SK-N-SH treated with all-trans-retinoic acid at 6 μM for 48 hours (cell line): ENCODE measurements around the gene SCN1A.

Source experiments
- ATAC-seq: fragments of 200-7000 bp; cut with Tn5 transposase; 3 replicates; pipeline ENCODE4 v1.9.1; 2020; ENCODE audit warnings: mild to moderate bottlenecking, moderate library complexity
- ARNTL ChIP-seq: fragments of 450-650 bp; formaldehyde crosslinking; IDR thresholded peaks from 2 replicates; pipeline ENCODE4 v1.5.0; 2020; ENCODE audit warnings: low read depth, mild to moderate bottlenecking, moderate library complexity, borderline replicate concordance
- BACH2 ChIP-seq: fragments of 250-450 bp; sonication (Bioruptor Pico); IDR thresholded peaks from 2 replicates; pipeline ENCODE4 v1.9.0; 2021; ENCODE audit warnings: mild to moderate bottlenecking, borderline replicate concordance
- CSDC2 ChIP-seq: fragments of 250-450 bp; sonication (Bioruptor Pico); IDR thresholded peaks from 2 replicates; pipeline ENCODE4 v1.5.0; 2020; ENCODE audit warnings: mild to moderate bottlenecking, moderate library complexity
- ESRRG ChIP-seq: fragments of 250-450 bp; sonication (Bioruptor Pico); IDR thresholded peaks from 2 replicates; pipeline ENCODE4 v1.6.1; 2021; ENCODE audit warnings: mild to moderate bottlenecking
- GLIS3 ChIP-seq: fragments of 250-450 bp; sonication (Bioruptor Pico); IDR thresholded peaks from 2 replicates; pipeline ENCODE4 v1.5.0; 2020; ENCODE audit warnings: mild to moderate bottlenecking, moderate library complexity
- ISL1 ChIP-seq: fragments of 250-450 bp; sonication (Bioruptor Pico); IDR thresholded peaks from 2 replicates; pipeline ENCODE4 v2.1.2; 2022; ENCODE audit warnings: mild to moderate bottlenecking, moderate library complexity
- OSR1 ChIP-seq: fragments of 250-450 bp; sonication (Bioruptor Pico); IDR thresholded peaks from 2 replicates; pipeline ENCODE4 v1.8.0; 2022; ENCODE audit warnings: moderate library complexity, mild to moderate bottlenecking, inconsistent platforms
- PPARA ChIP-seq: fragments of 250-450 bp; sonication (Bioruptor Pico); IDR thresholded peaks from 2 replicates; pipeline ENCODE4 v1.5.0; 2020; ENCODE audit warnings: mild to moderate bottlenecking, borderline replicate concordance
- RARB ChIP-seq: fragments of 250-450 bp; sonication (Bioruptor Pico); IDR thresholded peaks from 2 replicates; pipeline ENCODE4 v1.8.0; 2021; ENCODE audit warnings: mild to moderate bottlenecking, moderate library complexity
- SNAI2 ChIP-seq: fragments of 250-450 bp; sonication (Bioruptor Pico); IDR thresholded peaks from 2 replicates; pipeline ENCODE4 v1.5.0; 2020; ENCODE audit warnings: mild to moderate bottlenecking, moderate library complexity
- TCF4 ChIP-seq: fragments of 250-450 bp; sonication (Bioruptor Pico); IDR thresholded peaks from 2 replicates; pipeline ENCODE4 v1.8.0; 2021; ENCODE audit warnings: mild to moderate bottlenecking, moderate library complexity, borderline replicate concordance
- TOX ChIP-seq: fragments of 250-450 bp; sonication (Bioruptor Pico); IDR thresholded peaks from 2 replicates; pipeline ENCODE4 v1.8.0; 2021; ENCODE audit warnings: mild to moderate bottlenecking, moderate library complexity, borderline replicate concordance
- ZC3H10 ChIP-seq: fragments of 250-450 bp; sonication (Bioruptor Pico); IDR thresholded peaks from 2 replicates; pipeline ENCODE4 v1.5.1; 2021; ENCODE audit warnings: mild to moderate bottlenecking, moderate library complexity
- ZFP3 ChIP-seq: fragments of 250-450 bp; sonication (Bioruptor Pico); IDR thresholded peaks from 2 replicates; pipeline ENCODE4 v1.5.0; 2020; ENCODE audit warnings: mild to moderate bottlenecking, moderate library complexity
- ZFP30 ChIP-seq: fragments of 450-650 bp; formaldehyde crosslinking; IDR thresholded peaks from 2 replicates; pipeline ENCODE4 v1.5.0; 2022; ENCODE audit warnings: mild to moderate bottlenecking, moderate library complexity
- ZNF565 ChIP-seq: fragments of 450-650 bp; formaldehyde crosslinking; conservative IDR thresholded peaks from 2 replicates; pipeline ENCODE4 v1.5.0; 2020; ENCODE audit warnings: low read depth, mild to moderate bottlenecking, moderate library complexity
- ZNF70 ChIP-seq: fragments of 450-650 bp; formaldehyde crosslinking; IDR thresholded peaks from 2 replicates; pipeline ENCODE4 v1.5.0; 2020; ENCODE audit warnings: mild to moderate bottlenecking, moderate library complexity
- ZNF8 ChIP-seq: fragments of 450-650 bp; formaldehyde crosslinking; IDR thresholded peaks from 2 replicates; pipeline ENCODE4 v1.5.0; 2020; ENCODE audit warnings: mild to moderate bottlenecking, moderate library complexity
- TF ChIP-seq, protein P1 (sequence below): fragments of 250-450 bp; sonication (Bioruptor Pico); IDR thresholded peaks from 2 replicates; pipeline ENCODE4 v1.5.1; 2021; ENCODE audit warnings: mild to moderate bottlenecking, moderate library complexity
- TF ChIP-seq, protein P2 (sequence below): fragments of 250-450 bp; sonication (Bioruptor Pico); IDR thresholded peaks from 2 replicates; pipeline ENCODE4 v1.8.0; 2021; ENCODE audit warnings: low read depth, mild to moderate bottlenecking, moderate library complexity, borderline replicate concordance
- TF ChIP-seq, protein P3 (sequence below): fragments of 250-450 bp; sonication (Bioruptor Pico); IDR thresholded peaks from 2 replicates; pipeline ENCODE4 v1.5.1; 2020; ENCODE audit warnings: low read depth, mild to moderate bottlenecking, moderate library complexity
- TF ChIP-seq, protein P4 (sequence below): fragments of 250-450 bp; sonication (Bioruptor Pico); IDR thresholded peaks from 2 replicates; pipeline ENCODE4 v1.8.0; 2020; ENCODE audit warnings: mild to moderate bottlenecking, moderate library complexity, borderline replicate concordance

Gene SCN1A

DNA sequence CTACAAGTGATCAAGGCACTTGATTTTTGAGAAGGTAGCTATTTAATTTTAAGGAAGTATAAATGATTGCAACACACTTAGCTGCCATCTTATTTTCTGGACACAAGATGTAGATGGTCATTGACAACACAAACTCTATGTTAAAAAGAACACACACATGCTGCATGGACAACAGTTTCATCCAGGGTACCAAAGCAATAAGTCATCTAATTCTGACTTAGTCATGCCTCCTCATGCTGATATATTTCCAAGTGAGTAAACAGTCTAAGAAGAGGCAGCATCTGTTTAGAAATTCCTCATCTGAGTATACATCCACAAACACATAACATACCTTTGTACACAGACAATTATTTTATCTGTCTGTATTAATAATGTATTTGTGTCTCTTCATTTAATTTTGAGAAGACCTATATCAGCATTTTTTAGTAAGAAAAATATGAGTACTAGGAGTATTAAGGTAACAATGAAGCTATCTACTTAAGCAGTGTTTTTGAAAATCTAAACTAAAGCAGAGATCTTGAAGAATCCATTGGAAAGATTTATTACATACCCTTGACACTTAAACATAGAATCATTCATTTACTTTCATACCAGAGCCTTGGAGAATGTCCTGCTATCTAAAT lies 84.9 kb downstream of the SCN1A start:
- ATAC-seq = no peak
- TF ChIP-seq ZNF8 (CRISPR knock-in tag) (no peak), TCF4 (no peak), BACH2 (CRISPR knock-in tag) (no peak), RARB (CRISPR knock-in tag) (no peak), ZFP30 (CRISPR knock-in tag) (no peak), ZNF70 (CRISPR knock-in tag) (no peak), ZNF565 (CRISPR knock-in tag) (no peak), PPARA (CRISPR knock-in tag) (no peak), ISL1 (CRISPR knock-in tag) (no peak), SNAI2 (no peak), GLIS3 (CRISPR knock-in tag) (no peak), ESRRG (CRISPR knock-in tag) (no peak)
- TF ChIP-seq, protein P1, sequence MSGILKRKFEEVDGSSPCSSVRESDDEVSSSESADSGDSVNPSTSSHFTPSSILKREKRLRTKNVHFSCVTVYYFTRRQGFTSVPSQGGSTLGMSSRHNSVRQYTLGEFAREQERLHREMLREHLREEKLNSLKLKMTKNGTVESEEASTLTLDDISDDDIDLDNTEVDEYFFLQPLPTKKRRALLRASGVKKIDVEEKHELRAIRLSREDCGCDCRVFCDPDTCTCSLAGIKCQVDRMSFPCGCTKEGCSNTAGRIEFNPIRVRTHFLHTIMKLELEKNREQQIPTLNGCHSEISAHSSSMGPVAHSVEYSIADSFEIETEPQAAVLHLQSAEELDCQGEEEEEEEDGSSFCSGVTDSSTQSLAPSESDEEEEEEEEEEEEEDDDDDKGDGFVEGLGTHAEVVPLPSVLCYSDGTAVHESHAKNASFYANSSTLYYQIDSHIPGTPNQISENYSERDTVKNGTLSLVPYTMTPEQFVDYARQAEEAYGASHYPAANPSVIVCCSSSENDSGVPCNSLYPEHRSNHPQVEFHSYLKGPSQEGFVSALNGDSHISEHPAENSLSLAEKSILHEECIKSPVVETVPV (CRISPR knock-in tag) = no peak

DNA sequence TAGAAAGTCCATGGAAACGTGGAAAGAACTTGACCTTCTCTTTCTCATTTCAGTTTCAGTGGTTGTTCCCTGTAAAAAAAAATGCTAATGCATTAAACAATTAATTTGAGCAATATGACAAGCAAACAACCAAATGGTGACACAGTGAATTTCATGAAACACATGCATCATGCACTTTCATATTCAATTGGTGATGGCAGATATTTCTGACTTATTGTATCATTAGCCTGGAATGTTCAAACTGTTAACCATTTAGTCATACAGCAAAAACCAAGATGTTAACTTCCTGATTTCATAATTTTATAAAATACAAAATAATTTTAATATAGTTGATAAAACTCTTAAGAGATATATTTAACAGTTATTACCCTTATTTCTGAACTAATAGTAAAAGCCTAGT lies 85.5 kb downstream of the SCN1A start:
- no peak for ATAC-seq
- no peak for TF ChIP-seq ISL1 (CRISPR knock-in tag)
- TF ChIP-seq ZFP30 (CRISPR knock-in tag) = no peak
- TF ChIP-seq, protein P1 (CRISPR knock-in tag) = no peak

DNA sequence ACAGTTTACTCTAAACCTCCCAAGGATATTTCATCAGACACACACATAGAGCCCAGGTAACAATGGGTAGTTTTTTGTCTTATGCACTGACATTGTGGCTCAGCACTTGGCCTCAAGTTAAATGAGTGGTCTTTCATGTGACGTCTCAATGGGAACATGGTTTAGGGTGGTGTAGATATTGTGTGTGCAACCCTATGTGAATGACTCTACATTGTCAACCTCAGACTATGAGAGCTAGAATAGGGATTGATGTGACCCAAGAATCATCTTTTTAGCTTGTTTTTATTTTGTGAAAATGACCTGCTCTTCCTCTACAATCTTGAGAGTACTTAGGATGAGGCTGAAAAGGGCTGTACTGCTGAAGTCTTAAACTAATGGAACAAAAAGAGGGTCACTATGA lies 86.2 kb downstream of the SCN1A start:
- TF ChIP-seq ZC3H10 (no peak), GLIS3 (CRISPR knock-in tag) (no peak), TOX (CRISPR knock-in tag) (no peak), ISL1 (CRISPR knock-in tag) (no peak), PPARA (CRISPR knock-in tag) (no peak), RARB (CRISPR knock-in tag) (no peak), ESRRG (CRISPR knock-in tag) (no peak), ZFP30 (CRISPR knock-in tag) (no peak), ARNTL (no peak), SNAI2 (no peak), TCF4 (no peak)
- TF ChIP-seq, protein P1 (CRISPR knock-in tag) = no peak
- TF ChIP-seq, all 23 proteins: peak for 0
- no peak for ATAC-seq

DNA sequence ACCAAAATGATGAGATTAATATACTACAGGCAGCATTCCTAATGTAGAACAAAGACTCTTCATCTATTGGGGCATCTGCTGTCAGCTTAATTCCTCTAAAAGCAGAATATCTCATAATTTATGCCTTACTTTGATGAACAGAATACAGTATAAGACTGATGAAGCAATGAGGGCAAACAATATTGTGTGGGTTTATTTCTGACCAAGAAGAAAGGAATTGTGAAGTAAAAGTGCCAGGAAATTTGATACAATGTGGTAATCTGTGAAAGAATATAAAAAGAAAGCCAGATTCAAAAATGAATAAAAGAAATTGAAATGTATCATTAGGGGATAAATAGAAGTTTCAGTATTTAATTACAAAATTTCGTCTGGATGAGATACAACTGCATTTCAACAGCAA lies 95.5 kb downstream of the SCN1A start:
- TF ChIP-seq CSDC2 (CRISPR knock-in tag) (no peak), ARNTL (no peak), ZFP30 (CRISPR knock-in tag) (no peak)
- ATAC-seq = no peak

DNA sequence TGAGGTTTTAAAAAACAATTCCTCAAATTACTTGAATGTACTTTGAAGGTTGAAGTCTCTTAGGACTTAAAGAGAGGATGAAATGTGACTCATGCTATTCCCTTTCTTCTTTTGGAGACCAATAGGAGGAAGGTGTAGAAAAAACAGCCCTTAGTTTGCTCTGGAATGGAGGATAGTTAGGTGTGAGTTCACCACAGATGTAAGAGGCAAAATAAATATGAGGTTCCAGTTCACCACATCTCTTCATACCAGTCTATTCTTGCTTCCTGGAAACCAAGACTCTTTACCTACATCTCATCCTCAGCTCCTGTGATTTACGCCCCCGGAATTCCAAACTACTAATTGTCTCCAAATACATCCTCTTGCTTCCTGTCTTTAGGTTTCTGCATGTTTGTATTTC lies 96.8 kb downstream of the SCN1A start:
- ATAC-seq = no peak
- TF ChIP-seq, protein P2, sequence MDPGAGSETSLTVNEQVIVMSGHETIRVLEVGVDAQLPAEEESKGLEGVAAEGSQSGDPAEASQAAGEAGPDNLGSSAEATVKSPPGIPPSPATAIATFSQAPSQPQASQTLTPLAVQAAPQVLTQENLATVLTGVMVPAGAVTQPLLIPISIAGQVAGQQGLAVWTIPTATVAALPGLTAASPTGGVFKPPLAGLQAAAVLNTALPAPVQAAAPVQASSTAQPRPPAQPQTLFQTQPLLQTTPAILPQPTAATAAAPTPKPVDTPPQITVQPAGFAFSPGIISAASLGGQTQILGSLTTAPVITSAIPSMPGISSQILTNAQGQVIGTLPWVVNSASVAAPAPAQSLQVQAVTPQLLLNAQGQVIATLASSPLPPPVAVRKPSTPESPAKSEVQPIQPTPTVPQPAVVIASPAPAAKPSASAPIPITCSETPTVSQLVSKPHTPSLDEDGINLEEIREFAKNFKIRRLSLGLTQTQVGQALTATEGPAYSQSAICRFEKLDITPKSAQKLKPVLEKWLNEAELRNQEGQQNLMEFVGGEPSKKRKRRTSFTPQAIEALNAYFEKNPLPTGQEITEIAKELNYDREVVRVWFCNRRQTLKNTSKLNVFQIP (CRISPR knock-in tag) = no peak
- no peak for TF ChIP-seq GLIS3 (CRISPR knock-in tag)
- no peak for TF ChIP-seq ESRRG (CRISPR knock-in tag)
- TF ChIP-seq, protein P3, sequence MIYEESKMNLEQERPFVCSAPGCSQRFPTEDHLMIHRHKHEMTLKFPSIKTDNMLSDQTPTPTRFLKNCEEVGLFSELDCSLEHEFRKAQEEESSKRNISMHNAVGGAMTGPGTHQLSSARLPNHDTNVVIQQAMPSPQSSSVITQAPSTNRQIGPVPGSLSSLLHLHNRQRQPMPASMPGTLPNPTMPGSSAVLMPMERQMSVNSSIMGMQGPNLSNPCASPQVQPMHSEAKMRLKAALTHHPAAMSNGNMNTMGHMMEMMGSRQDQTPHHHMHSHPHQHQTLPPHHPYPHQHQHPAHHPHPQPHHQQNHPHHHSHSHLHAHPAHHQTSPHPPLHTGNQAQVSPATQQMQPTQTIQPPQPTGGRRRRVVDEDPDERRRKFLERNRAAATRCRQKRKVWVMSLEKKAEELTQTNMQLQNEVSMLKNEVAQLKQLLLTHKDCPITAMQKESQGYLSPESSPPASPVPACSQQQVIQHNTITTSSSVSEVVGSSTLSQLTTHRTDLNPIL = no peak
- no peak for TF ChIP-seq ISL1 (CRISPR knock-in tag)
- TF ChIP-seq SNAI2 = no peak
- TF ChIP-seq ARNTL = no peak
- no peak for TF ChIP-seq ZFP3
- TF ChIP-seq ZC3H10 = no peak
- TF ChIP-seq, protein P4, sequence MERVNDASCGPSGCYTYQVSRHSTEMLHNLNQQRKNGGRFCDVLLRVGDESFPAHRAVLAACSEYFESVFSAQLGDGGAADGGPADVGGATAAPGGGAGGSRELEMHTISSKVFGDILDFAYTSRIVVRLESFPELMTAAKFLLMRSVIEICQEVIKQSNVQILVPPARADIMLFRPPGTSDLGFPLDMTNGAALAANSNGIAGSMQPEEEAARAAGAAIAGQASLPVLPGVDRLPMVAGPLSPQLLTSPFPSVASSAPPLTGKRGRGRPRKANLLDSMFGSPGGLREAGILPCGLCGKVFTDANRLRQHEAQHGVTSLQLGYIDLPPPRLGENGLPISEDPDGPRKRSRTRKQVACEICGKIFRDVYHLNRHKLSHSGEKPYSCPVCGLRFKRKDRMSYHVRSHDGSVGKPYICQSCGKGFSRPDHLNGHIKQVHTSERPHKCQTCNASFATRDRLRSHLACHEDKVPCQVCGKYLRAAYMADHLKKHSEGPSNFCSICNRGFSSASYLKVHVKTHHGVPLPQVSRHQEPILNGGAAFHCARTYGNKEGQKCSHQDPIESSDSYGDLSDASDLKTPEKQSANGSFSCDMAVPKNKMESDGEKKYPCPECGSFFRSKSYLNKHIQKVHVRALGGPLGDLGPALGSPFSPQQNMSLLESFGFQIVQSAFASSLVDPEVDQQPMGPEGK (CRISPR knock-in tag) = no peak
- no peak for TF ChIP-seq OSR1 (CRISPR knock-in tag)
